GM12873 (cell line): Measurements from ENCODE around the gene IFITM10.

ENCODE experiments used
- TF ChIP-seq, protein P1 (sequence below): IDR thresholded peaks from 2 replicates; pipeline ENCODE4 v1.5.1; 2012; ENCODE audit warnings: low read depth, mild to moderate bottlenecking, moderate library complexity, low read length, control low read depth; ENCODE audit not compliant: insufficient read depth; ENCODE audit errors: missing control alignments

Gene IFITM10

GRCh38 chr11:1741741-1742140 lies 8.7 kb downstream of the IFITM10 start:
- TF ChIP-seq, protein P1, sequence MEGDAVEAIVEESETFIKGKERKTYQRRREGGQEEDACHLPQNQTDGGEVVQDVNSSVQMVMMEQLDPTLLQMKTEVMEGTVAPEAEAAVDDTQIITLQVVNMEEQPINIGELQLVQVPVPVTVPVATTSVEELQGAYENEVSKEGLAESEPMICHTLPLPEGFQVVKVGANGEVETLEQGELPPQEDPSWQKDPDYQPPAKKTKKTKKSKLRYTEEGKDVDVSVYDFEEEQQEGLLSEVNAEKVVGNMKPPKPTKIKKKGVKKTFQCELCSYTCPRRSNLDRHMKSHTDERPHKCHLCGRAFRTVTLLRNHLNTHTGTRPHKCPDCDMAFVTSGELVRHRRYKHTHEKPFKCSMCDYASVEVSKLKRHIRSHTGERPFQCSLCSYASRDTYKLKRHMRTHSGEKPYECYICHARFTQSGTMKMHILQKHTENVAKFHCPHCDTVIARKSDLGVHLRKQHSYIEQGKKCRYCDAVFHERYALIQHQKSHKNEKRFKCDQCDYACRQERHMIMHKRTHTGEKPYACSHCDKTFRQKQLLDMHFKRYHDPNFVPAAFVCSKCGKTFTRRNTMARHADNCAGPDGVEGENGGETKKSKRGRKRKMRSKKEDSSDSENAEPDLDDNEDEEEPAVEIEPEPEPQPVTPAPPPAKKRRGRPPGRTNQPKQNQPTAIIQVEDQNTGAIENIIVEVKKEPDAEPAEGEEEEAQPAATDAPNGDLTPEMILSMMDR: no peak

DNA sequence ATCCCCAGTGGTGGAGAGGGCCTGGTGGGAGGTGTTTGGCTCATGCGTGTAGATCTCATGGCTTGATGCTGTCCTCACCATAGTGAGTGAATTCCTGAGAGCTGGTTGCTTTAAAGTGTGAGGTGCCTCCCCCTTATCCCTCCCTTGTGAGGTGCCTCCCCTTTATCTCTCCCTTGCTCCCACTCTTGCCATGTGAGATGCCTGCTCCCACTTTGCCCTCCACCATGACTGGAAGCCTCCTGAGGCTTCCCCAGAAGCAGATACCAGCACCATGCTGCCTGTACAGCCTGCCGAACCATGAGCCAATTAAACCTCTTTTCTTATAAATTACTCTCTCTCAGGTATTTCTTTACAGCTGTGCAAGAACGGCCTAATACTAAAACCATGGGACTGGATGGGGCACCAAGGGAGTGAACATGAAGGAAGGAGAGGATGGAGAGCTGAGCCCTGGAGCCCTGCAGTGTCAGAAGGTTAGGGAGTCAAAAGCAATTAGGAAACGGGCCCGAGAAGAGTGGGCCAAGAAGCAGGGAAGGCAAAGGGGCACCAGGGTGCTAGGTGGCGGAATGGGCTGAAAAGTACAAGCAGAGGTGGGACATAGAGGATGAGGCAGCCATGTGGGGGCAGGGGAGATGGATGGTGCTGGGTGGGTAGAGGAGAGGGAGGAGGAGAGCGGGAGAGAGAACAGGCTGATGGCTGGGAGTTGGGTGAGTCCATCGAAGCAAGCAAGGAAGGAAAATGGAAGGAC lies 9.4 kb downstream of the IFITM10 start:
- TF ChIP-seq, protein P1: no peak

DNA sequence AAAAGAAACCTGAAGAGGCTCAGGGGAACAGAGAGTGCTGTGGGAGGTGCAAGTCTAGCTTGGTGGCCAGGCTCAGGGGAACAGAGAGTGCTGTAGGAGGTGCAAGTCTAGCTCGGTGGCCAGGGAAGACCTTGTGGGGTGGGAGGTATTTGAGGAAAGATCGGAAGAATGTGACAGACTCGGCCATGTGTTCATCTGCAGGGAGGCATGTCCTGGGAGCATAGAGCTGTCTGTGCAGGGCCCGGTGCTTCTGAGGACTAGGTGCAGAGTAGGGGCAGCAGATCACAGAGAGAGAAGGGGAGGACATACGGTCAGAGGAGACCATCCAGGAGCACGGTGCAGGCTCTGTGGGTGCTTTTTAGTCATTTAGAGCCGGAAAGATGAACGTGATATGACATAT lies 10.8 kb downstream of the IFITM10 start:
- TF ChIP-seq, protein P1: no peak

DNA sequence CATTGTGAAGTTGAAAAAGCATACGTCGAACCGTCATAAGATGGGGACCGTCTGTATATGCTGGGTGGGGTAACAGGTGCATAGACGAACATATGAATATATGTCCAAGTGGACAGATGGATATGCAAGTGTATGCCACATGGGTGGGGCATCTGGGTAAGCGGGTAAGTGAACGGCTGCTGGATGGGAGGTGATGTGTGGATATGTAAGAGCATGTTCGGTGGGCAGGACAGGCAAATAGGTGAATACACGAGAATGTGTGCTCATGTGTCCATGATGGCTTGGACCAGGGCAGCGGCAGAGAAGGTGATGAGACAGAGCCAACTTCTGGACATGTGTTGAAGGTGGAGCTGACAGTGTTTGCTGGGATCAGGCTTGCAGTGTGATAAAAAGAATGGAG lies 12.0 kb downstream of the IFITM10 start:
- TF ChIP-seq, protein P1: no peak

DNA sequence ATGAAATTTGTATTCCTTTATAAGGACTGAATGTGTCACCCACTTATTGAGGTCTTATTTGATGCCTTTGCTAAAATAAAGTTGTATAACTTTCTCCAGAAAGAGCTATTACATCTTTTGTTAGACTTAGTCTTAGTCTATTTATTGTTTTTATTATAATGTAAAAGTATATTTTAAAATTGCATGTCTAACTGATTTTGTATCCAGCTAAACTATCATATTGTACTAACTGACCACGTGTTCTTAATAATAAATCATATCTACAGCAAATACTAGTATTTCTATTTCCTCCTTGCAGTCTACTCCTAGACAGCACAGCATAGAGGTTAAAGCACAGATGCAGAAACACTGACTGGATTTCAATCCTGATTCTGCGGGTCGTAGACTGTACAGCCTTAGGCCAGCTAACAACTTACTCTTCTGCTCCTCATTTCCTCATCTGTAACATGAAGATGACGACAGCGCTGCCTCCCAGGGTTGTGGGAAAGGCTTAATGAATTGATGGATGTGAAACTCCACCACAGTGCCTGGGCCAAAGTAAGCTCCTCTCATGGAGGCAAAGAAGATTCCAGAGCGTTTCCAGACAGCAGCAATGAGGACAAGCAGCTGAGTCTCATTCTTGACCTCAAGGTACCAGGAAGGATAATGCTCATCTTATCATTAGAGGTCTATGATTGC lies 13.2 kb downstream of the IFITM10 start:
- TF ChIP-seq, protein P1: no peak

- TF ChIP-seq, protein P1: no peak
These were observed 13.9 kb downstream of the IFITM10 start for GRCh38 chr11:1736447-1736992.

DNA sequence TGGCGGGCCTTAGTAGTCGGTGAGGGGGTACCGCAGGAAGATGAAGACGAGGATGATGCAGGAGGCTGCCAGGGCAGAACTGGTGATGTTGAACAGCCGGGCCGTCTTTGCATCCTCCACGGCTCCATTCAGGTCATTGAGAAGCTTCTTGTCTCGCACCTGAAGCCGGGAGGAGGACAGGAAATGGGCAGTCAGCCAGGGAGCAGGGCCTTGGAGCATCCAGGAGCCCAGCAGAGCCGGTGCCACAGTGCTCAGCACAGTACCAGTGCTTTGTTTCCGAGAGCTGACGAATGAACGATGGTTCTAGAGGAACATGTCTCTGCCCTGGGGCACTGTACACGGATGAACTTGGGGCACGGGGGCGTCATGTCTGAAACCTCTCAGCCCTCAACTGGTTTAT lies 15.1 kb downstream of the IFITM10 start:
- TF ChIP-seq, protein P1: no peak
